22Rv1 (cell line): ENCODE data around the gene CPAMD8.

Source experiments
- H3K27ac ChIP-seq: fragments of 450-650 bp; 2 replicates; pipeline ENCODE4 v1.5.1; 2017
- ZFX ChIP-seq: fragments of 450-650 bp; IDR thresholded peaks from 2 replicates; pipeline ENCODE4 v1.6.1; 2017; ENCODE audit warnings: antibody characterized with exemption, borderline replicate concordance
- TF ChIP-seq, protein P1 (sequence below): fragments of 450-650 bp; IDR thresholded peaks from 2 replicates; pipeline ENCODE4 v1.5.1; 2017; ENCODE audit warnings: mild to moderate bottlenecking

CPAMD8 gene

GRCh38 chr19:16856091-16856490 lies 170.5 kb downstream of the CPAMD8 start:
- H3K27ac ChIP-seq = no peak overlapping the region
- no peak for TF ChIP-seq ZFX
- TF ChIP-seq, protein P1, sequence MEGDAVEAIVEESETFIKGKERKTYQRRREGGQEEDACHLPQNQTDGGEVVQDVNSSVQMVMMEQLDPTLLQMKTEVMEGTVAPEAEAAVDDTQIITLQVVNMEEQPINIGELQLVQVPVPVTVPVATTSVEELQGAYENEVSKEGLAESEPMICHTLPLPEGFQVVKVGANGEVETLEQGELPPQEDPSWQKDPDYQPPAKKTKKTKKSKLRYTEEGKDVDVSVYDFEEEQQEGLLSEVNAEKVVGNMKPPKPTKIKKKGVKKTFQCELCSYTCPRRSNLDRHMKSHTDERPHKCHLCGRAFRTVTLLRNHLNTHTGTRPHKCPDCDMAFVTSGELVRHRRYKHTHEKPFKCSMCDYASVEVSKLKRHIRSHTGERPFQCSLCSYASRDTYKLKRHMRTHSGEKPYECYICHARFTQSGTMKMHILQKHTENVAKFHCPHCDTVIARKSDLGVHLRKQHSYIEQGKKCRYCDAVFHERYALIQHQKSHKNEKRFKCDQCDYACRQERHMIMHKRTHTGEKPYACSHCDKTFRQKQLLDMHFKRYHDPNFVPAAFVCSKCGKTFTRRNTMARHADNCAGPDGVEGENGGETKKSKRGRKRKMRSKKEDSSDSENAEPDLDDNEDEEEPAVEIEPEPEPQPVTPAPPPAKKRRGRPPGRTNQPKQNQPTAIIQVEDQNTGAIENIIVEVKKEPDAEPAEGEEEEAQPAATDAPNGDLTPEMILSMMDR = no peak

DNA sequence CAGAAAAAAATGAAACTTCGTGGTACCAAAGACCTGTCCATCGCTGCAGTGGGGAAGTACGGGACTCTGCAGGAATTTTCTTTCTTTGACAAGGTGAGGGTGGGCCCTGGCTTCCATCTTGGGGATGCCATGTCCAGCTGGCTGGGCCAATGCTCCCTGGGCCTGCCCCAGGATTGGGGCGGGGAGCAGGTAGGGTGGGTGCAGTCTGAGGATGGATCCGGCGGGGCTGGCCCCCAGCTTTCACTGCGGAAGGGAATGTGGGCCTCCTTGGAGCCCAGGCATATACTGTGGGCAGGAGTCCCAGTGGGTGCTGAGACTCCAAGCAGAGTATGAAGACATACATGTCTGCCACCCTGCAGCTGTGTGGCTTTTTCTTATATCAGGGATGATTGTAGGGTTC lies 173.5 kb downstream of the CPAMD8 start:
- no peak overlapping the region for H3K27ac ChIP-seq
- TF ChIP-seq, protein P1 = no peak
- no peak for TF ChIP-seq ZFX

DNA sequence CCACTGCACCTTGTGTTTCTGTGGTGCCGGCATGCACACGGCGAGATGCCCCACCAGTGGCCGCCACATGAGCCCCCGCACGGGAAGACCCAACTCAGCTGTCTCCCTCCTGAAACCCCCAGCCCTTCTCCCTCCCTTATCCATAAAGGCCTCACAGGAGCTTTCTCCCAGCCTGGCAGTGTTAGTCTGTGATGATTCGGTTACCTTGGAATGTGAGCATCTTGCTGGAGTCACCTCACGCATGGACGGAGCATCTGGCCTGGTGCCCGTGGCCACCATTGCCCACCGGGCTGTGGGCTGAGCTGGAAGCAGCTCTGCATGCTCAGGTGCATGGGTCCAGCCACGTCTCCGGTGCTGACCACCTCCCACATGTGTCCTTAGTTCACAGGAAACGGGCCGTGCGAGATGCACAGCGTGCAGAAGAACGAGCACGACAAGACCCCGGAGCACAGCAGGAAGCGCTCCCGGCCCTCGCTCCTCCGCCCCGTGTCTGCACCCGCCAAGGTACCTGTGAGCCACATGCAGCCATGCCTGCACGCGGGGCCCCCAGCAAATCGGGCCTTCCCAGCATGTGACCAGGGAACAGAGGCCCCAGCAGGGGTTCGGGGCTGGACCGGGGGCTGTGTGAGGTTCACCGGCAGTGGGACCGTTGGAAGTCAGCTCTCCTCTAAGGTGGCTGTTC lies 175.4 kb downstream of the CPAMD8 start:
- no peak for TF ChIP-seq ZFX
- TF ChIP-seq, protein P1 = no peak
- H3K27ac ChIP-seq = no peak overlapping the region

GRCh38 chr19:16850133-16850532 lies 176.5 kb downstream of the CPAMD8 start:
- no peak for TF ChIP-seq ZFX
- TF ChIP-seq, protein P1 = no peak
- no peak overlapping the region for H3K27ac ChIP-seq

- TF ChIP-seq ZFX = no peak
- TF ChIP-seq, protein P1 = no peak
- H3K27ac ChIP-seq = peak overlapping the region; percentile 46
Observed at GRCh38 chr19:16849168-16849567, 177.4 kb downstream of the CPAMD8 start.

GRCh38 chr19:16847430-16847829 lies 179.2 kb downstream of the CPAMD8 start:
- H3K27ac ChIP-seq = no peak overlapping the region
- TF ChIP-seq ZFX = no peak
- TF ChIP-seq, protein P1 = no peak

GRCh38 chr19:16846901-16847300 lies 179.7 kb downstream of the CPAMD8 start:
- H3K27ac ChIP-seq = no peak overlapping the region
- TF ChIP-seq ZFX = no peak
- TF ChIP-seq, protein P1 = no peak
